Astrocyte (in vitro differentiated cells and primary cell): ENCODE measurements around the gene SH3D21. TPM values are rescaled to one million over a fixed set of nuclear protein-coding genes. Genes with fewer than 3 reads are reported as not detected.

Experiments
- DNase-seq: peaks from one replicate; pipeline ENCODE4 v3.0.0-alpha.2; 2010; ENCODE audit warnings: low read depth
- FAIRE-seq: peaks from 2 replicates; lab custom pipeline; 2011; peaks lifted over from hg19 to GRCh38; lab: Jason Lieb, UNC
- H2AFZ ChIP-seq: 2 replicates; pipeline ENCODE4 v1.6.0; 2012; ENCODE audit warnings: low read depth, low read length, inconsistent platforms
- H3K27ac ChIP-seq: 2 replicates; pipeline ENCODE4 v1.5.1; 2011; ENCODE audit warnings: low read depth, low read length, inconsistent platforms
- H3K27me3 ChIP-seq: 2 replicates; pipeline ENCODE4 v1.6.0; 2011; ENCODE audit warnings: low read length, inconsistent platforms; ENCODE audit not compliant: insufficient read depth
- H3K36me3 ChIP-seq: 2 replicates; pipeline ENCODE4 v1.5.1; 2011; ENCODE audit warnings: low read length, inconsistent platforms; ENCODE audit not compliant: insufficient read depth
- H3K4me1 ChIP-seq: 2 replicates; pipeline ENCODE4 v1.5.1; 2011; ENCODE audit warnings: low read length, inconsistent platforms; ENCODE audit not compliant: insufficient read depth
- H3K4me2 ChIP-seq: 2 replicates; pipeline ENCODE4 v1.6.0; 2012; ENCODE audit warnings: low read length, inconsistent platforms
- H3K4me3 ChIP-seq: 2 replicates; pipeline ENCODE4 v1.5.1; 2011; ENCODE audit warnings: low read depth, mild to moderate bottlenecking, low read length, inconsistent platforms; ENCODE audit not compliant: insufficient read depth
- H3K79me2 ChIP-seq: 2 replicates; pipeline ENCODE4 v1.6.0; 2012; ENCODE audit warnings: mild to moderate bottlenecking, low read length, inconsistent platforms; ENCODE audit not compliant: insufficient read depth
- H3K9ac ChIP-seq: 2 replicates; pipeline ENCODE4 v1.6.0; 2012; ENCODE audit warnings: mild to moderate bottlenecking, low read length, inconsistent platforms
- H3K9me3 ChIP-seq: 2 replicates; pipeline ENCODE4 v1.5.1; 2012; ENCODE audit warnings: low read depth, mild to moderate bottlenecking, low read length, inconsistent platforms; ENCODE audit not compliant: insufficient read depth
- H4K20me1 ChIP-seq: 2 replicates; pipeline ENCODE4 v1.6.0; 2012; ENCODE audit warnings: low read length, inconsistent platforms; ENCODE audit not compliant: insufficient read depth
- H3K27ac Mint-ChIP-seq: one replicate; pipeline ENCODE4 v1.8.0; 2021; ENCODE audit warnings: mild to moderate bottlenecking, mixed read lengths; ENCODE audit not compliant: unreplicated experiment
- H3K27me3 Mint-ChIP-seq: one replicate; pipeline ENCODE4 v1.8.0; 2021; ENCODE audit warnings: low read depth, mixed read lengths; ENCODE audit not compliant: unreplicated experiment
- H3K36me3 Mint-ChIP-seq: one replicate; pipeline ENCODE4 v1.8.0; 2021; ENCODE audit warnings: low read depth, mixed read lengths; ENCODE audit not compliant: unreplicated experiment
- H3K4me1 Mint-ChIP-seq: one replicate; pipeline ENCODE4 v1.8.0; 2021; ENCODE audit warnings: low read depth, mixed read lengths; ENCODE audit not compliant: unreplicated experiment
- H3K4me3 Mint-ChIP-seq: one replicate; pipeline ENCODE4 v1.8.0; 2021; ENCODE audit warnings: mild to moderate bottlenecking, moderate library complexity, mixed read lengths; ENCODE audit not compliant: unreplicated experiment
- H3K9me3 Mint-ChIP-seq: one replicate; pipeline ENCODE4 v1.8.0; 2021; ENCODE audit warnings: mild to moderate bottlenecking, mixed read lengths; ENCODE audit not compliant: unreplicated experiment
- CTCF ChIP-seq: IDR thresholded peaks from 2 replicates; pipeline ENCODE4 v1.5.1; 2011; ENCODE audit warnings: low read depth, mild to moderate bottlenecking, inconsistent platforms, low read length, moderate library complexity; ENCODE audit not compliant: insufficient read depth
- EZH2 ChIP-seq: IDR thresholded peaks from 2 replicates; pipeline ENCODE4 v1.6.1; 2012; ENCODE audit warnings: mild to moderate bottlenecking, low read length, inconsistent platforms; ENCODE audit not compliant: insufficient read depth
- total RNA-seq: library from RNA; stranded (reverse); gene quantifications from 2 replicates; pipeline ENCODE4 v1.2.1, GENCODE V29; 2021

The SH3D21 gene
- total RNA-seq, 1 donor from 2014 or later = 13.6 TPM

- TF ChIP-seq EZH2 (no peak), CTCF (peak; percentile 25)
- no peaks in the 10 kb centered on the region for H3K9me3 Mint-ChIP-seq
- no peaks in the 10 kb centered on the region for H3K79me2 ChIP-seq
- no peaks in the 10 kb centered on the region for H4K20me1 ChIP-seq
- no peak overlapping the region for H3K4me3 ChIP-seq
- no peaks in the 10 kb centered on the region for H3K27me3 ChIP-seq
- H3K36me3 ChIP-seq = peaks cover 9% of the 10 kb centered on the region
- peak overlapping the region; percentile 48 for H3K9ac ChIP-seq
- peak overlapping the region; percentile 3 for H3K4me2 ChIP-seq
- FAIRE-seq (no peak), DNase-seq (no peak)
- H2AFZ ChIP-seq = no peak overlapping the region
- H3K4me3 Mint-ChIP-seq = no peak overlapping the region
- no peaks in the 10 kb centered on the region for H3K27me3 Mint-ChIP-seq
- peak overlapping the region; percentile 50 for H3K27ac ChIP-seq
- peaks cover 5% of the 10 kb centered on the region for H3K4me1 Mint-ChIP-seq
- H3K27ac Mint-ChIP-seq = no peak overlapping the region
- H3K36me3 Mint-ChIP-seq = peaks cover 22% of the 10 kb centered on the region
- no peaks in the 10 kb centered on the region for H3K9me3 ChIP-seq
- peaks cover 12% of the 10 kb centered on the region for H3K4me1 ChIP-seq
These were observed 36.4 kb downstream of the SH3D21 start for GRCh38 chr1:36342426-36343185.

- H3K27ac ChIP-seq = peak overlapping the region; percentile 50
- H3K4me2 ChIP-seq = no peak overlapping the region
- H3K9me3 ChIP-seq = no peaks in the 10 kb centered on the region
- H3K9ac ChIP-seq = peak overlapping the region; percentile 48
- no peak overlapping the region for H3K27ac Mint-ChIP-seq
- H4K20me1 ChIP-seq = no peaks in the 10 kb centered on the region
- peaks cover 17% of the 10 kb centered on the region for H3K36me3 ChIP-seq
- no peaks in the 10 kb centered on the region for H3K27me3 Mint-ChIP-seq
- H3K9me3 Mint-ChIP-seq = no peaks in the 10 kb centered on the region
- H3K4me3 Mint-ChIP-seq = no peak overlapping the region
- DNase-seq (no peak), FAIRE-seq (no peak)
- H3K4me3 ChIP-seq = no peak overlapping the region
- H3K79me2 ChIP-seq = no peaks in the 10 kb centered on the region
- TF ChIP-seq EZH2 = no peak
- no peak for TF ChIP-seq CTCF
- H3K4me1 Mint-ChIP-seq = peaks cover 13% of the 10 kb centered on the region
- peaks cover 28% of the 10 kb centered on the region for H3K36me3 Mint-ChIP-seq
- no peak overlapping the region for H2AFZ ChIP-seq
- peaks cover 12% of the 10 kb centered on the region for H3K4me1 ChIP-seq
- no peaks in the 10 kb centered on the region for H3K27me3 ChIP-seq
These were observed 37.7 kb downstream of the SH3D21 start for GRCh38 chr1:36343651-36344394.

- Histone ChIP-seq H3K36me3 (peaks cover 17% of the 10 kb centered on the region), H2AFZ (no peak overlapping the region), H3K4me3 (no peak overlapping the region), H3K4me1 (peaks cover 14% of the 10 kb centered on the region), H3K79me2 (no peaks in the 10 kb centered on the region), H3K4me2 (no peak overlapping the region), H3K9ac (no peak overlapping the region), H3K27ac (no peak overlapping the region), H3K9me3 (no peaks in the 10 kb centered on the region), H3K27me3 (no peaks in the 10 kb centered on the region), H4K20me1 (no peaks in the 10 kb centered on the region)
- H3K9me3 Mint-ChIP-seq = no peaks in the 10 kb centered on the region
- H3K27ac Mint-ChIP-seq = no peak overlapping the region
- H3K36me3 Mint-ChIP-seq = peaks cover 31% of the 10 kb centered on the region
- no peak overlapping the region for H3K4me3 Mint-ChIP-seq
- H3K4me1 Mint-ChIP-seq = peaks cover 16% of the 10 kb centered on the region
- TF ChIP-seq EZH2 (no peak), CTCF (no peak)
- no peaks in the 10 kb centered on the region for H3K27me3 Mint-ChIP-seq
- FAIRE-seq (no peak), DNase-seq (no peak)
These were observed 38.2 kb downstream of the SH3D21 start for GRCh38 chr1:36344395-36344680.
